ENCODE data around the gene TGIF1.

TGIF1 gene

GRCh38 chr18:3450799-3451182, 819 bp downstream of the TGIF1 start:
- peaks cover 33% of the 10 kb centered on the region for H3K4me1 ChIP-seq (ENCODE audit: control insufficient read depth, insufficient read depth, low read length)
- H3K27ac ChIP-seq (ENCODE audit: low read depth, low read length), result peak overlapping the region; percentile 99

GRCh38 chr18:3451183-3451988, 1.4 kb downstream of the TGIF1 start:
- Histone ChIP-seq H3K9me3 (ENCODE audit: control insufficient read depth, insufficient read depth, low read length) (no peaks in the 10 kb centered on the region), H3K4me3 (ENCODE audit: low read depth, low read length) (peak overlapping the region; percentile 97), H3K36me3 (ENCODE audit: control insufficient read depth, insufficient read depth, low read length) (peaks cover 9% of the 10 kb centered on the region), H3K9ac (ENCODE audit: low read depth, low read length) (peak overlapping the region; percentile 95), H3K27me3 (ENCODE audit: control insufficient read depth, insufficient read depth, low read length) (no peaks in the 10 kb centered on the region), H3K27ac (ENCODE audit: low read depth, low read length) (peak overlapping the region; percentile 99), H3K4me1 (ENCODE audit: control insufficient read depth, insufficient read depth, low read length) (peaks cover 33% of the 10 kb centered on the region)

More at GRCh38 chr18:3450799-3451182, 819 bp downstream of the TGIF1 start:
- Histone ChIP-seq H3K9ac (ENCODE audit: low read depth, low read length) (peak overlapping the region; percentile 95), H3K36me3 (ENCODE audit: control insufficient read depth, insufficient read depth, low read length) (peaks cover 3% of the 10 kb centered on the region; the same call in 1 of the 2 replicates), H3K27me3 (ENCODE audit: control insufficient read depth, insufficient read depth, low read length) (no peaks in the 10 kb centered on the region), H3K9me3 (ENCODE audit: control insufficient read depth, insufficient read depth, low read length) (no peaks in the 10 kb centered on the region), H3K4me3 (ENCODE audit: low read depth, low read length) (peak overlapping the region; percentile 97)

GRCh38 chr18:3451989-3452749, 2.2 kb downstream of the TGIF1 start:
- H3K9me3 ChIP-seq (ENCODE audit: control insufficient read depth, insufficient read depth, low read length), result no peaks in the 10 kb centered on the region
- H3K4me1 ChIP-seq (ENCODE audit: control insufficient read depth, insufficient read depth, low read length), result peaks cover 33% of the 10 kb centered on the region
- peaks cover 17% of the 10 kb centered on the region for H3K36me3 ChIP-seq (ENCODE audit: control insufficient read depth, insufficient read depth, low read length)
- H3K27me3 ChIP-seq (ENCODE audit: control insufficient read depth, insufficient read depth, low read length), result no peaks in the 10 kb centered on the region
- H3K4me3 ChIP-seq (ENCODE audit: low read depth, low read length), result peak overlapping the region; percentile 97
- peak overlapping the region; percentile 99 for H3K27ac ChIP-seq (ENCODE audit: low read depth, low read length)
- H3K9ac ChIP-seq (ENCODE audit: low read depth, low read length), result peak overlapping the region; percentile 95

GRCh38 chr18:3452750-3453539, 3.0 kb downstream of the TGIF1 start:
- Histone ChIP-seq H3K36me3 (ENCODE audit: control insufficient read depth, insufficient read depth, low read length) (peaks cover 25% of the 10 kb centered on the region), H3K9me3 (ENCODE audit: control insufficient read depth, insufficient read depth, low read length) (no peaks in the 10 kb centered on the region), H3K4me3 (ENCODE audit: low read depth, low read length) (peak overlapping the region; percentile 97), H3K9ac (ENCODE audit: low read depth, low read length) (peak overlapping the region; percentile 95), H3K27me3 (ENCODE audit: control insufficient read depth, insufficient read depth, low read length) (no peaks in the 10 kb centered on the region), H3K27ac (ENCODE audit: low read depth, low read length) (peak overlapping the region; percentile 99), H3K4me1 (ENCODE audit: control insufficient read depth, insufficient read depth, low read length) (peaks cover 35% of the 10 kb centered on the region)

- Histone ChIP-seq H3K27ac (ENCODE audit: low read depth, low read length) (peak overlapping the region; percentile 99), H3K9ac (ENCODE audit: low read depth, low read length) (peak overlapping the region; percentile 95), H3K27me3 (ENCODE audit: control insufficient read depth, insufficient read depth, low read length) (no peaks in the 10 kb centered on the region), H3K4me1 (ENCODE audit: control insufficient read depth, insufficient read depth, low read length) (peaks cover 43% of the 10 kb centered on the region), H3K9me3 (ENCODE audit: control insufficient read depth, insufficient read depth, low read length) (no peaks in the 10 kb centered on the region), H3K4me3 (ENCODE audit: low read depth, low read length) (peak overlapping the region; percentile 97), H3K36me3 (ENCODE audit: control insufficient read depth, insufficient read depth, low read length) (peaks cover 33% of the 10 kb centered on the region)
These were observed 3.8 kb downstream of the TGIF1 start for GRCh38 chr18:3453540-3454364.

GRCh38 chr18:3454365-3455089, 4.6 kb downstream of the TGIF1 start:
- H3K36me3 ChIP-seq (ENCODE audit: control insufficient read depth, insufficient read depth, low read length), result peaks cover 41% of the 10 kb centered on the region
- peak overlapping the region; percentile 99 for H3K27ac ChIP-seq (ENCODE audit: low read depth, low read length)
- H3K4me3 ChIP-seq (ENCODE audit: low read depth, low read length), result peak overlapping the region; percentile 97
- H3K27me3 ChIP-seq (ENCODE audit: control insufficient read depth, insufficient read depth, low read length), result no peaks in the 10 kb centered on the region
- H3K9ac ChIP-seq (ENCODE audit: low read depth, low read length), result peak overlapping the region; percentile 95
- H3K9me3 ChIP-seq (ENCODE audit: control insufficient read depth, insufficient read depth, low read length), result no peaks in the 10 kb centered on the region
- peaks cover 51% of the 10 kb centered on the region for H3K4me1 ChIP-seq (ENCODE audit: control insufficient read depth, insufficient read depth, low read length)

GRCh38 chr18:3455090-3455635, 5.2 kb downstream of the TGIF1 start:
- H3K9ac ChIP-seq (ENCODE audit: low read depth, low read length), result peak overlapping the region; percentile 95
- H3K4me3 ChIP-seq (ENCODE audit: low read depth, low read length), result peak overlapping the region; percentile 97
- peaks cover 45% of the 10 kb centered on the region for H3K36me3 ChIP-seq (ENCODE audit: control insufficient read depth, insufficient read depth, low read length)
- H3K4me1 ChIP-seq (ENCODE audit: control insufficient read depth, insufficient read depth, low read length), result peaks cover 51% of the 10 kb centered on the region
- peak overlapping the region; percentile 99 for H3K27ac ChIP-seq (ENCODE audit: low read depth, low read length)
- no peaks in the 10 kb centered on the region for H3K27me3 ChIP-seq (ENCODE audit: control insufficient read depth, insufficient read depth, low read length)
- no peaks in the 10 kb centered on the region for H3K9me3 ChIP-seq (ENCODE audit: control insufficient read depth, insufficient read depth, low read length)

- Histone ChIP-seq H3K27me3 (ENCODE audit: control insufficient read depth, insufficient read depth, low read length) (no peaks in the 10 kb centered on the region), H3K36me3 (ENCODE audit: control insufficient read depth, insufficient read depth, low read length) (peaks cover 52% of the 10 kb centered on the region), H3K9me3 (ENCODE audit: control insufficient read depth, insufficient read depth, low read length) (no peaks in the 10 kb centered on the region), H3K27ac (ENCODE audit: low read depth, low read length) (peak overlapping the region; percentile 99), H3K9ac (ENCODE audit: low read depth, low read length) (peak overlapping the region; percentile 43; the same call in 1 of the 2 replicates), H3K4me1 (ENCODE audit: control insufficient read depth, insufficient read depth, low read length) (peaks cover 51% of the 10 kb centered on the region), H3K4me3 (ENCODE audit: low read depth, low read length) (peak overlapping the region; percentile 97)
These were observed 6.1 kb downstream of the TGIF1 start for GRCh38 chr18:3455907-3456685.

- no peaks in the 10 kb centered on the region for H3K27me3 ChIP-seq (ENCODE audit: control insufficient read depth, insufficient read depth, low read length)
- no peak overlapping the region for H3K9ac ChIP-seq (ENCODE audit: low read depth, low read length)
- H3K9me3 ChIP-seq (ENCODE audit: control insufficient read depth, insufficient read depth, low read length), result no peaks in the 10 kb centered on the region
- H3K4me3 ChIP-seq (ENCODE audit: low read depth, low read length), result peak overlapping the region; percentile 97; the same call in 1 of the 2 replicates
- H3K4me1 ChIP-seq (ENCODE audit: control insufficient read depth, insufficient read depth, low read length), result peaks cover 51% of the 10 kb centered on the region
- peak overlapping the region; percentile 99 for H3K27ac ChIP-seq (ENCODE audit: low read depth, low read length)
- H3K36me3 ChIP-seq (ENCODE audit: control insufficient read depth, insufficient read depth, low read length), result peaks cover 52% of the 10 kb centered on the region
These were observed 6.7 kb downstream of the TGIF1 start for GRCh38 chr18:3456686-3457069.
